ENCODE measurements around the gene GPR137C. TPM values are rescaled to one million over a fixed set of nuclear protein-coding genes. Genes with fewer than 3 reads are reported as not detected.

The GPR137C gene
- 0.54 and 0.60 TPM in 2 replicates for polyA plus RNA-seq (2012; rRNA removed)
- polyA plus RNA-seq (2012; cell fraction: cytosol; rRNA removed): 0.76 and 0.77 TPM in 2 replicates
- 0.60 and 1.8 TPM in 2 replicates for polyA plus RNA-seq (2012; cell fraction: nucleus; rRNA removed)

- H3K36me3 ChIP-seq (replicated peaks in 1 of 2; ENCODE audit: control insufficient read depth in 1 of 2, insufficient read depth in 2 of 2, low read length in 1 of 2): no peaks in the 10 kb centered on the region
- H3F3A ChIP-seq (replicated peaks; ENCODE audit: insufficient read depth): peaks cover 11% of the 10 kb centered on the region
- H3K9me3 ChIP-seq: no peaks in the 10 kb centered on the region
- peak within 1 kb of the TSS; percentile 63 to 78 for H3K27ac ChIP-seq (ENCODE audit: low read depth in 2 of 2, low read length in 1 of 2)
- H3K27me3 ChIP-seq (ENCODE audit: insufficient read depth): no peaks in the 10 kb centered on the region
- no peaks in the 10 kb centered on the region for H3K9me2 ChIP-seq
- WGBS (ENCODE audit: low lambda C conversion rate): under 1% methylated on average over 46 of the region's 81 CpGs
- TF ChIP-seq GATA2 (CRISPR knock-in tag; IDR thresholded peaks at IDR 0.05) (no peak), ELF1 (IDR thresholded peaks at IDR 0.05) (no peak), MAX (IDR thresholded peaks at IDR 0.05; ENCODE audit: low read depth) (peak; percentile 96), MXI1 (IDR thresholded peaks at IDR 0.05; ENCODE audit: low read depth, low read length) (peak; percentile 96), GABPA (IDR thresholded peaks at IDR 0.05; ENCODE audit: low read depth) (no peak), TAF1 (IDR thresholded peaks at IDR 0.05; ENCODE audit: borderline replicate concordance, low read depth, low read length) (peak; percentile 57; the same call in 1 of the 2 replicates), USF1 (IDR thresholded peaks at IDR 0.05; ENCODE audit: borderline replicate concordance, low read depth) (peak; percentile 55; the same call in 1 of the 2 replicates), SIN3A (IDR thresholded peaks at IDR 0.05; ENCODE audit: borderline replicate concordance, low read depth, low read length) (peak; percentile 86; the same call in 1 of the 2 replicates), RFX5 (IDR thresholded peaks at IDR 0.05; ENCODE audit: low read length) (peak; percentile 79), IRF3 (IDR thresholded peaks at IDR 0.05; ENCODE audit: low read depth, low read length) (peak; percentile 66), RXRA (IDR thresholded peaks at IDR 0.05; ENCODE audit: borderline replicate concordance, low read depth) (no peak), JUND (IDR thresholded peaks at IDR 0.05) (no peak), CHD2 (IDR thresholded peaks at IDR 0.05; ENCODE audit: low read length, partially characterized antibody) (peak; percentile 86), PBX3 (IDR thresholded peaks at IDR 0.05) (peak; percentile 99)
- H3K79me2 ChIP-seq (ENCODE audit: insufficient read depth): no peaks in the 10 kb centered on the region
- peak within 1 kb of the TSS; percentile 99 for H2AFZ ChIP-seq (ENCODE audit: low read depth)
- peak within 1 kb of the TSS; percentile 73 for H3K9ac ChIP-seq
- ChIA-PET CTCF (interaction anchor here (0.6 to 1.6 kb wide), 8 partner anchors 10 to 254 kb away, joined by 3 to 5 read pairs (median 3); partner anchors contain the start of gene PTGER2), POLR2A (interaction anchor here (0.9 to 1.5 kb wide), 6 partner anchors 129 to 815 kb away, joined by 3 to 5 read pairs (median 3); partner anchors contain the start of genes GNPNAT1, PTGER2 and STYX)
- DNase-seq: peak; percentile 95
- no peaks in the 10 kb centered on the region for H4K20me1 ChIP-seq (ENCODE audit: insufficient read depth)
- peak within 1 kb of the TSS; percentile 91 to 94 for H3K4me3 ChIP-seq (ENCODE audit: low read depth in 2 of 2, low read length in 1 of 2)
- H3K4me2 ChIP-seq: peak within 1 kb of the TSS; percentile 99
- peaks cover 5 to 7% of the 10 kb centered on the region in 2 experiments; a peak in 3 of 4 replicates for H3K4me1 ChIP-seq (ENCODE audit: control insufficient read depth in 1 of 2, insufficient read depth in 2 of 2, low read depth in 1 of 2, low read length in 1 of 2)
Observed at GRCh38 chr14:52552063-52552988, at the start of gene GPR137C, which contains the start of gene TXNDC16. Gene GPR137C, plus strand, starts transcription at chr14:52552836. Its CDS starts 312 bp downstream, at chr14:52553148. Gene TXNDC16, minus strand, starts transcription at chr14:52552505. Its CDS starts 8,948 bp downstream, at chr14:52543557.

Data from SK-N-SH (cell line).